ENCODE data around the gene CTSA.
"Not testable (repeated sequence)": the region's sequence is repeated elsewhere in the genome, so short reads cannot be mapped to it uniquely, and the experiment has no call there.

CTSA gene

GRCh38 chr20:45867136-45867818 is 23.9 kb upstream of the CTSA start:
- no peak for DNase-seq

- no peak for DNase-seq
Observed at GRCh38 chr20:45867819-45868176, 23.3 kb upstream of the CTSA start.

- no peak for DNase-seq
Observed at GRCh38 chr20:45872626-45873025, 18.5 kb upstream of the CTSA start.

- DNase-seq: no peak
Observed at GRCh38 chr20:45873409-45874103, 17.6 kb upstream of the CTSA start.

- not testable (repeated sequence) for DNase-seq
Observed at GRCh38 chr20:45874104-45874481, 17.0 kb upstream of the CTSA start.

- DNase-seq: no peak
Observed at GRCh38 chr20:45874576-45874975, 16.6 kb upstream of the CTSA start.

GRCh38 chr20:45878076-45878761 is 12.9 kb upstream of the CTSA start:
- DNase-seq: no peak

- DNase-seq: peak; percentile 98
Observed at GRCh38 chr20:45880988-45881788, 9.9 kb upstream of the CTSA start, which contains the start of gene ZSWIM1. Gene ZSWIM1, plus strand, starts transcription at chr20:45881227. Its CDS starts 1,366 bp downstream, at chr20:45882593.

GRCh38 chr20:45882469-45883099 is 8.6 kb upstream of the CTSA start:
- no peak for DNase-seq

- DNase-seq: no peak
Observed at GRCh38 chr20:45883100-45883469, 8.1 kb upstream of the CTSA start.

GRCh38 chr20:45886590-45887345 is 4.4 kb upstream of the CTSA start:
- DNase-seq: no peak

GRCh38 chr20:45887346-45887715 is 3.8 kb upstream of the CTSA start, which contains the start of gene SPATA25:
Gene SPATA25, minus strand, starts transcription at chr20:45887622. Its CDS starts 32 bp downstream, at chr20:45887590.
- no peak for DNase-seq

GRCh38 chr20:45888681-45889080 is 2.5 kb upstream of the CTSA start:
- no peak for DNase-seq

- peak; percentile 41 for DNase-seq
Observed at GRCh38 chr20:45890077-45890984, 804 bp upstream of the CTSA start.

- DNase-seq: no peak
Observed at GRCh38 chr20:45892049-45892825, 1.1 kb downstream of the CTSA start.

- DNase-seq: no peak
Observed at GRCh38 chr20:45892828-45893500, 1.8 kb downstream of the CTSA start.

- DNase-seq: no peak
Observed at GRCh38 chr20:45893831-45894230, 2.7 kb downstream of the CTSA start.

- DNase-seq: no peak
Observed at GRCh38 chr20:45894797-45895196, 3.7 kb downstream of the CTSA start.

GRCh38 chr20:45896641-45897161 is 5.6 kb downstream of the CTSA start:
- no peak for DNase-seq
